PFSK-1 (cell line): ENCODE results near the gene ITPRIP. TPM values are rescaled to one million over a fixed set of nuclear protein-coding genes. Genes with fewer than 3 reads are reported as not detected.
A peak's percentile ranks its signal among the peaks of the same experiment; 100 is the strongest.

Experiments used
- FOXP2 ChIP-seq: optimal IDR thresholded peaks from 2 replicates; pipeline ENCODE3; 2011; ENCODE audit warnings: borderline replicate concordance, control low read depth, inconsistent platforms; ENCODE audit not compliant: insufficient read depth; ENCODE audit errors: extremely low read length, extremely low read depth
- POLR2AphosphoS5 ChIP-seq: IDR thresholded peaks from 2 replicates; pipeline ENCODE4 v1.6.1; 2012; ENCODE audit warnings: low read depth, mild to moderate bottlenecking, control low read depth, low read length, moderate library complexity
- REST ChIP-seq, 2 experiments: IDR thresholded peaks; 2 replicates each; pipeline versions ENCODE4 v1.6.1 to v1.8.0; 2011 to 2012; ENCODE audit warnings: low read depth in 2 of 2, low read length in 2 of 2, control low read depth in 1 of 2, inconsistent platforms in 1 of 2, mild to moderate bottlenecking in 1 of 2, moderate library complexity in 1 of 2; ENCODE audit not compliant: insufficient read depth in 1 of 2
- SIN3A ChIP-seq: IDR thresholded peaks from 2 replicates; pipeline ENCODE4 v1.6.1; 2012; ENCODE audit warnings: mild to moderate bottlenecking, low read length, moderate library complexity, borderline replicate concordance; ENCODE audit not compliant: insufficient read depth
- TAF1 ChIP-seq: IDR thresholded peaks from 2 replicates; pipeline ENCODE4 v1.6.1; 2012; ENCODE audit warnings: low read length, control low read depth, borderline replicate concordance; ENCODE audit not compliant: insufficient read depth
- polyA plus RNA-seq: library from polyadenylated mRNA; unstranded; fragments of >200 nt; gene quantifications from one replicate; pipeline ENCODE4 v1.2.1, GENCODE V29; 2012; ENCODE audit warnings: low read depth, missing spikeins; ENCODE audit not compliant: insufficient read length

ITPRIP gene
- polyA plus RNA-seq = 95.5 TPM

- peak; percentile 17 for TF ChIP-seq FOXP2
- no peak for TF ChIP-seq TAF1
- no peak for TF ChIP-seq REST (IDR thresholded peaks at IDR 0.05; ENCODE audit: insufficient read depth in 1 of 2, low read depth in 2 of 2, low read length in 2 of 2)
- TF ChIP-seq SIN3A = peak; percentile 32; the same call in 1 of the 2 replicates
Measured at GRCh38 chr10:104337985-104338735, at the start of gene ITPRIP. TSS of gene ITPRIP (minus strand) at chr10:104338465. CDS start at chr10:104316051, 22,414 bp downstream.

- TF ChIP-seq FOXP2 (no peak), TAF1 (no peak), SIN3A (no peak), POLR2AphosphoS5 (no peak), REST (IDR thresholded peaks at IDR 0.05; ENCODE audit: insufficient read depth in 1 of 2, low read depth in 2 of 2, low read length in 2 of 2) (no peak)
Measured at GRCh38 chr10:104387130-104387888, 49.0 kb upstream of the ITPRIP start.

DNA sequence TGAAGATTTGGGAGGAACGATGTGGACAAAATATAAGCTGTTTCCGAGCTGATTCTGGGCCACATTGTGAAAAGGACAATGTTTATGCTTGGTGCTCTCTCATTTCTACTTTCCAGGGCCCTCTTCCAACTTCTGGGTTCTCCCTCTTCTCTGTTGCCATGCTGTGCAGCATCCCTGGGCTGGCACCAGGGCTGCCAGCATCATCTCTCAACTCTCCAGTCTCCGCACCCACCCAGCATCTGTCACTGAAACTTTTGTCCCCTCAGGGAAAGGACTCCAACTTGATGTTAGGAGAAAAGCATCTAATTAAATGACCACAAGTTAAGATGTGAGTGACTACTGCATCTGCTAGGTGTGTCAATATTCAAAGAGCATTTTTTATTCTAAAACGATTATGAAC lies 42.1 kb upstream of the ITPRIP start:
- no peak for TF ChIP-seq SIN3A

- TF ChIP-seq REST (IDR thresholded peaks at IDR 0.05; ENCODE audit: insufficient read depth in 1 of 2, low read depth in 2 of 2, low read length in 2 of 2) (no peak), POLR2AphosphoS5 (no peak), FOXP2 (no peak), SIN3A (no peak), TAF1 (no peak)
Measured at GRCh38 chr10:104376784-104377300, 38.6 kb upstream of the ITPRIP start.

GRCh38 chr10:104374591-104374990 lies 36.3 kb upstream of the ITPRIP start:
- TF ChIP-seq REST (IDR thresholded peaks at IDR 0.05; ENCODE audit: insufficient read depth in 1 of 2, low read depth in 2 of 2, low read length in 2 of 2) = no peak
- TF ChIP-seq TAF1 = no peak
- no peak for TF ChIP-seq SIN3A
- TF ChIP-seq POLR2AphosphoS5 = no peak
- TF ChIP-seq FOXP2 = no peak
